Inflammatory macrophage treated with lipopolysaccharide for 1 hour (primary cell): Measurements from ENCODE around the gene NGB.
A peak's percentile ranks its signal among the peaks of the same experiment; 100 is the strongest.
"Not testable (repeated sequence)": the region's sequence is repeated elsewhere in the genome, so short reads cannot be mapped to it uniquely, and the experiment has no call there.

Experiments
- DNase-seq, 2 donors: peaks; one replicate each; pipeline ENCODE4 v3.0.0-alpha.2; 2020 to 2022

The NGB gene

GRCh38 chr14:77271113-77271710, at the start of gene NGB:
TSS of gene NGB (minus strand) at chr14:77271206. CDS start at chr14:77270937, 269 bp downstream.
- no peak for DNase-seq

GRCh38 chr14:77320238-77320935, 49.4 kb upstream of the NGB start, which contains the start of gene POMT2:
TSS of gene POMT2 (minus strand) at chr14:77320883. CDS start at chr14:77320681, 202 bp downstream.
- DNase-seq = peak; percentile 85 to 93

- DNase-seq = no peak
Observed at GRCh38 chr14:77319422-77319821, 48.4 kb upstream of the NGB start.

GRCh38 chr14:77318756-77319155, 47.8 kb upstream of the NGB start:
- DNase-seq = not testable (repeated sequence)

- no peak for DNase-seq
Observed at GRCh38 chr14:77318006-77318553, 47.1 kb upstream of the NGB start.

GRCh38 chr14:77316872-77317301, 45.9 kb upstream of the NGB start:
- DNase-seq = no peak

GRCh38 chr14:77316195-77316505, 45.1 kb upstream of the NGB start:
- DNase-seq = no peak

GRCh38 chr14:77314539-77315457, 43.8 kb upstream of the NGB start:
- DNase-seq = no peak

- DNase-seq = peak in 1 of 2 donors; percentile 69
Observed at GRCh38 chr14:77314043-77314442, 43.0 kb upstream of the NGB start.

GRCh38 chr14:77313371-77313770, 42.4 kb upstream of the NGB start:
- DNase-seq = no peak

- DNase-seq = peak in 1 of 2 donors; percentile 47
Observed at GRCh38 chr14:77311217-77311616, 40.2 kb upstream of the NGB start.

GRCh38 chr14:77310026-77310425, 39.0 kb upstream of the NGB start:
- no peak for DNase-seq

- no peak for DNase-seq
Observed at GRCh38 chr14:77309131-77309530, 38.1 kb upstream of the NGB start.

- no peak for DNase-seq
Observed at GRCh38 chr14:77306851-77307496, 36.0 kb upstream of the NGB start.

GRCh38 chr14:77306416-77306815, 35.4 kb upstream of the NGB start:
- DNase-seq = no peak

- no peak for DNase-seq
Observed at GRCh38 chr14:77305696-77306095, 34.7 kb upstream of the NGB start.

- DNase-seq = peak; percentile 81 to 92
Observed at GRCh38 chr14:77303417-77304156, 32.6 kb upstream of the NGB start.

- peak in 1 of 2 donors; percentile 47 for DNase-seq
Observed at GRCh38 chr14:77302926-77303325, 31.9 kb upstream of the NGB start.

- peak; percentile 59 to 83 for DNase-seq
Observed at GRCh38 chr14:77301103-77301502, 30.1 kb upstream of the NGB start.

GRCh38 chr14:77299771-77300170, 28.8 kb upstream of the NGB start:
- DNase-seq = no peak

- DNase-seq = no peak
Observed at GRCh38 chr14:77296906-77297305, 25.9 kb upstream of the NGB start.

GRCh38 chr14:77296155-77296554, 25.1 kb upstream of the NGB start:
- no peak for DNase-seq
